IMR-90 (cell line): ENCODE data around the gene GRM5. TPM values are rescaled to one million over a fixed set of nuclear protein-coding genes. Genes with fewer than 3 reads are reported as not detected.
"Not testable (repeated sequence)": the region's sequence is repeated elsewhere in the genome, so short reads cannot be mapped to it uniquely, and the experiment has no call there.

Source experiments
- ATAC-seq: fragments of 200-7000 bp; cut with Tn5 transposase; 2 replicates; pipeline ENCODE4 v1.9.1; 2020; ENCODE audit warnings: low read depth, mild to moderate bottlenecking, moderate library complexity
- BruUV-seq: library from RNA; stranded (reverse); fragments of 400-500 nt; replicated peaks from 2 replicates; lab custom pipeline; 2021; lab: Mats Ljungman, UMichigan
- CTCF ChIA-PET: fragments of 300-600 bp; formaldehyde crosslinking; extraction: SDS; loops from one replicate; lab custom pipeline; 2021; ENCODE audit warnings: antibody characterized with exemption; lab: Yijun Ruan, JAX
- POLR2A ChIA-PET: fragments of 300-600 bp; sonication (Branson Sonifier 250); formaldehyde crosslinking; loops from one replicate; lab custom pipeline; 2022; ENCODE audit warnings: antibody characterized with exemption; ENCODE audit not compliant: unreplicated experiment; lab: Charles Lee
- DNase-seq: peaks from one replicate; pipeline ENCODE4 v3.0.0; 2013
- H2AFZ ChIP-seq: replicated peaks from 2 replicates; pipeline ENCODE3; 2013; ENCODE audit warnings: low read length, mild to moderate bottlenecking; ENCODE audit not compliant: poor library complexity
- H2AK5ac ChIP-seq: 2 replicates; pipeline ENCODE4 v1.6.1; 2013; ENCODE audit warnings: low read depth, low read length, inconsistent platforms
- H2AK9ac ChIP-seq: replicated peaks from 2 replicates; pipeline ENCODE3; 2013; ENCODE audit warnings: mild to moderate bottlenecking, low read depth, low read length, moderate library complexity; ENCODE audit not compliant: poor library complexity
- H2BK120ac ChIP-seq: 2 replicates; pipeline ENCODE4 v1.6.1; 2013; ENCODE audit warnings: low read depth, low read length, inconsistent platforms
- H2BK15ac ChIP-seq: 3 replicates; pipeline ENCODE4 v1.6.1; 2013; ENCODE audit warnings: low read depth, low read length, inconsistent platforms
- H2BK20ac ChIP-seq: 2 replicates; pipeline ENCODE4 v1.6.1; 2013; ENCODE audit warnings: low read depth, mild to moderate bottlenecking, inconsistent platforms, low read length, moderate library complexity
- H2BK5ac ChIP-seq: 2 replicates; pipeline ENCODE4 v1.6.1; 2013; ENCODE audit warnings: mild to moderate bottlenecking, low read depth, low read length, inconsistent platforms; ENCODE audit not compliant: poor library complexity, severe bottlenecking
- H3K14ac ChIP-seq: replicated peaks from 2 replicates; pipeline ENCODE4 v1.6.1; 2013; ENCODE audit warnings: low read depth, low read length, inconsistent platforms
- H3K18ac ChIP-seq: 2 replicates; pipeline ENCODE4 v1.6.1; 2013; ENCODE audit warnings: low read depth, low read length, control low read depth
- H3K23ac ChIP-seq: 2 replicates; pipeline ENCODE4 v1.6.1; 2013; ENCODE audit warnings: low read depth, low read length, inconsistent platforms
- H3K27ac ChIP-seq: 2 replicates; pipeline ENCODE4 v1.5.1; 2013; ENCODE audit warnings: mild to moderate bottlenecking, control low read depth, low read length; ENCODE audit not compliant: insufficient read depth
- H3K27me3 ChIP-seq: 2 replicates; pipeline ENCODE4 v1.6.1; 2013; ENCODE audit warnings: low read length; ENCODE audit not compliant: control insufficient read depth, insufficient read depth
- H3K36me3 ChIP-seq: 2 replicates; pipeline ENCODE4 v1.6.1; 2013; ENCODE audit warnings: low read length, mixed read lengths; ENCODE audit not compliant: control insufficient read depth, insufficient read depth
- H3K4ac ChIP-seq: 2 replicates; pipeline ENCODE4 v1.6.1; 2013; ENCODE audit warnings: low read depth, low read length, inconsistent platforms
- H3K4me1 ChIP-seq: 2 replicates; pipeline ENCODE4 v1.6.1; 2013; ENCODE audit warnings: low read length, mixed read lengths; ENCODE audit not compliant: control insufficient read depth, insufficient read depth
- H3K4me2 ChIP-seq: 2 replicates; pipeline ENCODE4 v1.6.1; 2013; ENCODE audit warnings: low read depth, mild to moderate bottlenecking, control low read depth, low read length, moderate library complexity
- H3K4me3 ChIP-seq: 2 replicates; pipeline ENCODE4 v1.5.1; 2013; ENCODE audit warnings: low read depth, mild to moderate bottlenecking, control low read depth, low read length, moderate library complexity; ENCODE audit not compliant: insufficient read depth
- H3K56ac ChIP-seq: 2 replicates; pipeline ENCODE4 v1.6.1; 2013; ENCODE audit warnings: low read length, inconsistent platforms; ENCODE audit not compliant: insufficient read depth; ENCODE audit errors: extremely low read depth
- H3K79me1 ChIP-seq, 2 experiments: 2 replicates each; pipeline ENCODE4 v1.6.1; 2013; ENCODE audit warnings: low read length in 2 of 2, inconsistent platforms in 1 of 2, low read depth in 1 of 2
- H3K9ac ChIP-seq: 2 replicates; pipeline ENCODE4 v1.6.1; 2013; ENCODE audit warnings: low read depth, low read length, control low read depth
- H3K9me1 ChIP-seq: 2 replicates; pipeline ENCODE4 v1.6.1; 2013; ENCODE audit warnings: low read length, inconsistent platforms; ENCODE audit not compliant: insufficient read depth
- H3K9me3 ChIP-seq: 2 replicates; pipeline ENCODE4 v1.6.1; 2013; ENCODE audit warnings: low read length; ENCODE audit not compliant: control insufficient read depth, insufficient read depth
- H4K20me1 ChIP-seq: 2 replicates; pipeline ENCODE4 v1.6.1; 2013; ENCODE audit warnings: low read length, inconsistent platforms; ENCODE audit not compliant: insufficient read depth
- H4K5ac ChIP-seq: 2 replicates; pipeline ENCODE4 v1.6.1; 2013; ENCODE audit warnings: mild to moderate bottlenecking, low read depth, low read length, control low read depth
- H4K8ac ChIP-seq, 2 experiments: 2 replicates each; pipeline ENCODE4 v1.6.1; 2013; ENCODE audit warnings: low read depth in 2 of 2, low read length in 2 of 2, control low read depth in 1 of 2, inconsistent platforms in 1 of 2
- H4K91ac ChIP-seq: 2 replicates; pipeline ENCODE4 v1.6.1; 2013; ENCODE audit warnings: low read depth, low read length, inconsistent platforms; ENCODE audit not compliant: insufficient read depth
- WGBS, 2 experiments: methylation state at CpG; one replicate each; pipeline versions ENCODE4 v1.1.5 to v1.1.7; 2013; ENCODE audit warnings: missing lambda C conversion rate in 2 of 2; ENCODE audit not compliant: insufficient read length in 1 of 2; ENCODE audit errors: extremely low coverage in 2 of 2; 5-methylcytosine and 5-hydroxymethylcytosine counted together
- dilution Hi-C: fragments of 300-500 bp; cut with HindIII; formaldehyde crosslinking; loops from one replicate; pipeline ENCODE4 v1.14.3; 2018; ENCODE audit warnings: low sequenced_read_pairs; ENCODE audit not compliant: unreplicated experiment
- in situ Hi-C: fragments of 300-500 bp; cut with MboI; formaldehyde crosslinking; loops from 3 replicates; pipeline ENCODE4 v1.14.3; 2019; ENCODE audit warnings: low sequenced_read_pairs, inconsistent platforms, mixed read lengths
- intact Hi-C: fragments of 100-400 bp; cut with micrococcal nuclease; formaldehyde crosslinking; loops from 2 replicates; pipeline ENCODE4 v1.10.0; 2022
- polyA plus RNA-seq, 3 experiments: library from polyadenylated mRNA; depleted of rRNA; stranded (reverse); fragments of >200 nt; gene quantifications; 2 replicates each; pipeline ENCODE4 v1.2.3, GENCODE V29; 2012; ENCODE audit warnings: low replicate concordance in 1 of 3
- total RNA-seq: library from RNA; depleted of rRNA; stranded (reverse); fragments of >200 nt; gene quantifications from 2 replicates; pipeline ENCODE4 v1.2.3, GENCODE V29; 2012

GRM5 gene
- total and polyA plus RNA-seq, 2 of the 4 experiments (the other 2 are of a cell fraction) = under 0.01 TPM

DNA sequence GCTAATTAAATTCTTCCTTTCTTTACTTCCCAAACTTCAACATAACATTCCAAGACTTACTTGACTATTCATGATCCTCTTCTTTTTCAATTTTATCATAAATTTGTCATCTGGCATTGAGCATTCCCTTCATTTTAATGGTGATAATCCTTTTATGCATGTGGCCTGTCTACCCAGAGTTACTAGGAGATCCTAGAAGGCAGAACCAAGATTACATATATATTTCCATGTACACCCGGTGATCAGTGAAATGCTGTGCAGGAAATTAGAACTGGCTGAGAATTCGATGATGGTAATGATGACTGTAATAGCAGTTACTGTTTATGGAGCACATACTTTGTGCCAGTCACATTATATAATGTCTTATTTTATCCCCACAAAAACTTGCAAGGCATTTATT is 104.2 kb downstream of the GRM5 start:
- WGBS, 2 experiments = no CpG with 5 or more reads among the region's 2 CpGs
- H2AK9ac ChIP-seq, H3K4me3 ChIP-seq, H3K23ac ChIP-seq, H4K20me1 ChIP-seq, H2BK15ac ChIP-seq, H3K27me3 ChIP-seq, H2BK120ac ChIP-seq, CTCF ChIA-PET, H3K14ac ChIP-seq, H2AFZ ChIP-seq, H2BK20ac ChIP-seq, H4K8ac ChIP-seq, H3K18ac ChIP-seq, H3K4me1 ChIP-seq, in situ Hi-C loops, dilution Hi-C loops, H3K9me1 ChIP-seq, H3K9ac ChIP-seq, H2AK5ac ChIP-seq, H3K9me3 ChIP-seq, ATAC-seq, H3K4me2 ChIP-seq, BruUV-seq, POLR2A ChIA-PET, H3K27ac ChIP-seq, H4K91ac ChIP-seq, H2BK5ac ChIP-seq, H3K4ac ChIP-seq, H3K79me1 ChIP-seq, H3K36me3 ChIP-seq, DNase-seq, H3K56ac ChIP-seq, H4K5ac ChIP-seq, intact Hi-C loops: not testable (repeated sequence)

DNA sequence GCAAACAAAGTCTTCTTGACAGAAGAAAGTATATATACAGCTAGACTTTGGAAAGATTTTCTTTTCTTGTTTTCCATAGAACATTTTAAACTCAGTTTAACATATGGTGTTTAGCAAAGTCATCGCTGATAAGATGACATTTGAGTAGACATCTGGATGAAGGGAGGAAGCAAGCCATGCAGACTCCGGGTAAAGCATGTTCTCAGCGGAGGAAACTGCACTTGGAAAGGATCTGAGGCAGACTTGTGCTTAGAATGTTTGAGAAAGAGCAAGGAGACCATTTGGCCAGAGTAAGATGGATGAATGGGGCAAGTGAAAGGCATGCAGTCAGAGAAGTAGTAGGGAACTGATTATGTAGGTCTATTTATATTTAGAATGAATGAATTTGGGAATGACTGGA is 105.9 kb downstream of the GRM5 start:
- ATAC-seq, H3K27ac ChIP-seq, H3K4me1 ChIP-seq, H3K18ac ChIP-seq, H3K9me1 ChIP-seq, CTCF ChIA-PET, DNase-seq, H3K4ac ChIP-seq, H3K27me3 ChIP-seq, H2AFZ ChIP-seq, H2BK15ac ChIP-seq, in situ Hi-C loops, H3K23ac ChIP-seq, POLR2A ChIA-PET, H2BK120ac ChIP-seq, dilution Hi-C loops, H3K79me1 ChIP-seq, H3K36me3 ChIP-seq, H3K9me3 ChIP-seq, H4K91ac ChIP-seq, H2BK5ac ChIP-seq, H2AK5ac ChIP-seq, H3K4me2 ChIP-seq, H3K56ac ChIP-seq, H4K8ac ChIP-seq, H4K5ac ChIP-seq, H3K4me3 ChIP-seq, H2AK9ac ChIP-seq, H4K20me1 ChIP-seq, intact Hi-C loops, BruUV-seq, H3K9ac ChIP-seq, H3K14ac ChIP-seq, H2BK20ac ChIP-seq: not testable (repeated sequence)
- 0% methylated on average over 2 of the region's 3 CpGs; no CpG with 5 or more reads in 1 of the 2 experiments for WGBS, 2 experiments
